Peyer's patch (tissue), 4 donors: ENCODE results near the gene PTPN22.

ENCODE experiments used
- CTCF ChIP-seq, 6 experiments: fragments of 450-650 bp in 4 of 6; fragments of 200-600 bp in 2 of 6; sonication (generic) in 1 of 6; IDR thresholded peaks; one replicate each; pipeline ENCODE4 v1.5.1; 2017 to 2019; ENCODE audit warnings: antibody characterized with exemption in 6 of 6, mild to moderate bottlenecking in 3 of 6, moderate library complexity in 1 of 6
- POLR2A ChIP-seq, 2 donors: fragments of 450-650 bp; IDR thresholded peaks; one replicate each; pipeline ENCODE4 v1.5.1; 2017; ENCODE audit warnings: antibody characterized with exemption in 2 of 2, mild to moderate bottlenecking in 2 of 2, moderate library complexity in 2 of 2

- TF ChIP-seq CTCF (IDR thresholded peaks at IDR 0.05) (no peak), POLR2A (IDR thresholded peaks at IDR 0.05) (no peak)
Measured at GRCh38 chr1:113857776-113858175, 13.7 kb downstream of the PTPN22 start.
